AML-193 (cell line): ENCODE results near the gene ELF5.
A peak's percentile ranks its signal among the peaks of the same experiment; 100 is the strongest.

Source experiments
- DNase-seq, 2 experiments: peaks; one replicate each; lab custom pipeline; 2025; lab: John Stamatoyannopoulos, UW

Gene ELF5

GRCh38 chr11:34451053-34451452 lies 62.5 kb downstream of the ELF5 start:
- DNase-seq, result peak; percentile 82 to 92

GRCh38 chr11:34449013-34449412 lies 64.6 kb downstream of the ELF5 start:
- DNase-seq, result peak; percentile 46 to 50

- no peak for DNase-seq
Measured at GRCh38 chr11:34448223-34448994, 65.2 kb downstream of the ELF5 start.

GRCh38 chr11:34447044-34447443 lies 66.5 kb downstream of the ELF5 start:
- no peak for DNase-seq

GRCh38 chr11:34446386-34446785 lies 67.2 kb downstream of the ELF5 start:
- DNase-seq, result no peak

GRCh38 chr11:34445956-34446355 lies 67.6 kb downstream of the ELF5 start:
- peak; percentile 6 to 7 for DNase-seq

- DNase-seq, result no peak
Measured at GRCh38 chr11:34444428-34444827, 69.2 kb downstream of the ELF5 start.

- no peak for DNase-seq
Measured at GRCh38 chr11:34443136-34443535, 70.5 kb downstream of the ELF5 start.

GRCh38 chr11:34441814-34442213 lies 71.8 kb downstream of the ELF5 start:
- no peak for DNase-seq

GRCh38 chr11:34439610-34440198 lies 73.9 kb downstream of the ELF5 start:
- DNase-seq, result no peak

- peak; percentile 94 for DNase-seq
Measured at GRCh38 chr11:34438529-34439507, 74.8 kb downstream of the ELF5 start, which contains the start of gene CAT. Gene CAT (plus strand): TSS chr11:34438934. CDS start chr11:34439014, 80 bp downstream.

GRCh38 chr11:34437224-34438125 lies 76.1 kb downstream of the ELF5 start:
- DNase-seq, result no peak

GRCh38 chr11:34433899-34434298 lies 79.7 kb downstream of the ELF5 start:
- DNase-seq, result no peak

GRCh38 chr11:34432822-34433221 lies 80.8 kb downstream of the ELF5 start:
- DNase-seq, result peak; percentile 57 to 63

GRCh38 chr11:34431979-34432378 lies 81.6 kb downstream of the ELF5 start:
- peak; percentile 76 to 88 for DNase-seq
